DMS 273 (cell line): ENCODE measurements around the gene RXFP4.
"Not testable (repeated sequence)": the region's sequence is repeated elsewhere in the genome, so short reads cannot be mapped to it uniquely, and the experiment has no call there.

Experiments
- DNase-seq: peaks from one replicate; lab custom pipeline; 2025; ENCODE audit not compliant: unreplicated experiment; lab: John Stamatoyannopoulos, UW

The RXFP4 gene

GRCh38 chr1:155940993-155941844 lies at the start of gene RXFP4:
Gene RXFP4 (plus strand): TSS chr1:155941638. CDS start chr1:155941710, 72 bp downstream.
- peak; percentile 65 for DNase-seq

- no peak for DNase-seq
These were observed 48.6 kb upstream of the RXFP4 start for GRCh38 chr1:155892796-155893195.

- DNase-seq: no peak
These were observed 47.9 kb upstream of the RXFP4 start for GRCh38 chr1:155893389-155894142.

GRCh38 chr1:155895617-155896016 lies 45.8 kb upstream of the RXFP4 start:
- DNase-seq: not testable (repeated sequence)

GRCh38 chr1:155896476-155896875 lies 45.0 kb upstream of the RXFP4 start:
- not testable (repeated sequence) for DNase-seq

- DNase-seq: no peak
These were observed 43.7 kb upstream of the RXFP4 start for GRCh38 chr1:155897746-155898145.

- no peak for DNase-seq
These were observed 42.5 kb upstream of the RXFP4 start for GRCh38 chr1:155898888-155899287.

- DNase-seq: no peak
These were observed 41.8 kb upstream of the RXFP4 start for GRCh38 chr1:155899683-155900082.

- DNase-seq: no peak
These were observed 41.3 kb upstream of the RXFP4 start for GRCh38 chr1:155900161-155900560.

GRCh38 chr1:155904261-155904660 lies 37.2 kb upstream of the RXFP4 start:
- no peak for DNase-seq

GRCh38 chr1:155909894-155910293 lies 31.5 kb upstream of the RXFP4 start:
- DNase-seq: no peak

- peak; percentile 58 for DNase-seq
These were observed 30.8 kb upstream of the RXFP4 start for GRCh38 chr1:155910621-155911121.

GRCh38 chr1:155911156-155912055 lies 30.0 kb upstream of the RXFP4 start, which contains the start of gene RIT1:
Gene RIT1 (minus strand): TSS chr1:155911349. CDS start chr1:155910761, 588 bp downstream.
- DNase-seq: peak; percentile 94

- no peak for DNase-seq
These were observed 29.3 kb upstream of the RXFP4 start for GRCh38 chr1:155912056-155912536.

GRCh38 chr1:155913969-155914757 lies 27.3 kb upstream of the RXFP4 start:
- DNase-seq: peak; percentile 61

GRCh38 chr1:155918660-155919059 lies 22.8 kb upstream of the RXFP4 start:
- DNase-seq: no peak

- DNase-seq: no peak
These were observed 21.6 kb upstream of the RXFP4 start for GRCh38 chr1:155919801-155920200.

- DNase-seq: no peak
These were observed 20.7 kb upstream of the RXFP4 start for GRCh38 chr1:155920717-155921116.

- DNase-seq: no peak
These were observed 15.9 kb upstream of the RXFP4 start for GRCh38 chr1:155925506-155925905.

GRCh38 chr1:155929057-155929456 lies 12.4 kb upstream of the RXFP4 start:
- no peak for DNase-seq
